Upper lobe of left lung (tissue), 4 donors: ENCODE measurements around the gene API5.

Experiments used
- EP300 ChIP-seq, 4 donors: sonication (generic); formaldehyde crosslinking; IDR thresholded peaks; one replicate each; pipeline ENCODE4 v1.5.1; 2017; ENCODE audit warnings: antibody characterized with exemption in 4 of 4, control low read depth in 2 of 4
- TF ChIP-seq, protein P1 (sequence below), 6 experiments: fragments of 450-650 bp in 4 of 6; fragments of 200-600 bp in 2 of 6; sonication (generic) in 2 of 6; IDR thresholded peaks; one replicate each; pipeline ENCODE4 v1.5.1; 2016 to 2019; ENCODE audit warnings: antibody characterized with exemption in 6 of 6

DNA sequence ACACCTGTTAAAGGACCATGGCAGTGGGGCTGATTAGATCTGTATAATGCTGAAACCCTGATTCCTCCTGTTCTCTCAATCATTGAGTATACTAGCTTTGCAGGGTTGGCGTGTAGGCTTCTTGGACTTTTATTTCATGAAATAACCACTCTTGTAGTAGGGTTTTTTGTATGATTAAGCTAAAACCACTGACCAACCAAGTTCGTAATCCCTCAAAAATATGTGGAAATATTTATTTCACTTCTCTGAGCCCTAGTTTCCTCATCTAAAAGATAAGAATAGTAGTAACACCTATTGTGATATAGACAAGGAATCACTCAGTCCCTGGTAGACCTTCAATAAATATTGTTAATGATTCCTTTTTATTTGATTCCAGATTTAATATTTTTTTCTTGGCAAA, 4.2 kb downstream of the API5 start:
- TF ChIP-seq, protein P1, sequence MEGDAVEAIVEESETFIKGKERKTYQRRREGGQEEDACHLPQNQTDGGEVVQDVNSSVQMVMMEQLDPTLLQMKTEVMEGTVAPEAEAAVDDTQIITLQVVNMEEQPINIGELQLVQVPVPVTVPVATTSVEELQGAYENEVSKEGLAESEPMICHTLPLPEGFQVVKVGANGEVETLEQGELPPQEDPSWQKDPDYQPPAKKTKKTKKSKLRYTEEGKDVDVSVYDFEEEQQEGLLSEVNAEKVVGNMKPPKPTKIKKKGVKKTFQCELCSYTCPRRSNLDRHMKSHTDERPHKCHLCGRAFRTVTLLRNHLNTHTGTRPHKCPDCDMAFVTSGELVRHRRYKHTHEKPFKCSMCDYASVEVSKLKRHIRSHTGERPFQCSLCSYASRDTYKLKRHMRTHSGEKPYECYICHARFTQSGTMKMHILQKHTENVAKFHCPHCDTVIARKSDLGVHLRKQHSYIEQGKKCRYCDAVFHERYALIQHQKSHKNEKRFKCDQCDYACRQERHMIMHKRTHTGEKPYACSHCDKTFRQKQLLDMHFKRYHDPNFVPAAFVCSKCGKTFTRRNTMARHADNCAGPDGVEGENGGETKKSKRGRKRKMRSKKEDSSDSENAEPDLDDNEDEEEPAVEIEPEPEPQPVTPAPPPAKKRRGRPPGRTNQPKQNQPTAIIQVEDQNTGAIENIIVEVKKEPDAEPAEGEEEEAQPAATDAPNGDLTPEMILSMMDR (IDR thresholded peaks at IDR 0.05), result no peak
- TF ChIP-seq EP300 (IDR thresholded peaks at IDR 0.05), result no peak
